Measurements from ENCODE around the gene MLX. TPM values are rescaled to one million over a fixed set of nuclear protein-coding genes. Genes with fewer than 3 reads are reported as not detected.

MLX gene
- total and polyA plus RNA-seq, 8 donors, result 39.1 to 101 (median 59.5) TPM

DNA sequence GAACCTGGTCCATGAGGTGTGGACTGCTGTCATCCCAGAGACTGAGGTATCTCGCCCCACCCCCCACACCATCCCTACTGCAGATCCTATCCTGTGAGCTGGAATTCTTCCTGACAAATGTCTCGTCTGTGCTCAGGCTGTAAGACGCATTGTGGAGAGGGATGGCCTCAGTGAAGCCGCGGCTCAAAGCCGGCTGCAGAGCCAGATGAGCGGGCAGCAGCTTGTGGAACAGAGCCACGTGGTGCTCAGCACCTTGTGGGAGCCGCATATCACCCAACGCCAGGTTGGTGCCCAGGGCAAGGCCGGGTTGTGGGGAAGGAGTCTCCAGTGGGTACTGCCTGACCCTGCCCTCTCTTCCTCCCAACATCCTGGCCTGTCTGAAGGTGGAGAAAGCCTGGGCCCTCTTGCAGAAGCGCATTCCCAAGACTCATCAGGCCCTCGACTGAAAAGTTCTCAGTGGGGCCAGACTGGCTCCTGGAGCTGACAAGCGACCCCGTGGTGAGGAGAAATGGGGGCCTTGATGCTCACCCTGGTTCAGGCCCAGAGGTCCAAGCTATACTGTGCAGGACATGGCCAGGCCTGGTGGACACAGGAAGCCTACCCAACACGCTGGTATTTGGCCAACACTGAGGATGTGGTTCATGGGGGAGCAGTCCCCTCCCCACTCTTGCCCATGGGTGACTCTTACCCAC lies 1.2 kb upstream of the MLX start:
- Histone ChIP-seq H3K27me3 (no peaks in the 10 kb centered on the region), H3K4me1 (peaks cover 55 to 83% (median 81%) of the 10 kb centered on the region in 4 donors), H3K27ac (peak overlapping the region; percentile 89 to 99 (median 97)), H3K9me3 (no peaks in the 10 kb centered on the region), H3K4me3 (peak overlapping the region in 1 of 4 donors; percentile 91), H3K36me3 (peaks cover 44 to 53% (median 47%) of the 10 kb centered on the region in 4 donors)
- TF ChIP-seq POLR2AphosphoS5 (IDR thresholded peaks at IDR 0.05) (no peak), POLR2A (IDR thresholded peaks at IDR 0.05) (no peak), EP300 (IDR thresholded peaks at IDR 0.05) (no peak)
- TF ChIP-seq, protein P1, sequence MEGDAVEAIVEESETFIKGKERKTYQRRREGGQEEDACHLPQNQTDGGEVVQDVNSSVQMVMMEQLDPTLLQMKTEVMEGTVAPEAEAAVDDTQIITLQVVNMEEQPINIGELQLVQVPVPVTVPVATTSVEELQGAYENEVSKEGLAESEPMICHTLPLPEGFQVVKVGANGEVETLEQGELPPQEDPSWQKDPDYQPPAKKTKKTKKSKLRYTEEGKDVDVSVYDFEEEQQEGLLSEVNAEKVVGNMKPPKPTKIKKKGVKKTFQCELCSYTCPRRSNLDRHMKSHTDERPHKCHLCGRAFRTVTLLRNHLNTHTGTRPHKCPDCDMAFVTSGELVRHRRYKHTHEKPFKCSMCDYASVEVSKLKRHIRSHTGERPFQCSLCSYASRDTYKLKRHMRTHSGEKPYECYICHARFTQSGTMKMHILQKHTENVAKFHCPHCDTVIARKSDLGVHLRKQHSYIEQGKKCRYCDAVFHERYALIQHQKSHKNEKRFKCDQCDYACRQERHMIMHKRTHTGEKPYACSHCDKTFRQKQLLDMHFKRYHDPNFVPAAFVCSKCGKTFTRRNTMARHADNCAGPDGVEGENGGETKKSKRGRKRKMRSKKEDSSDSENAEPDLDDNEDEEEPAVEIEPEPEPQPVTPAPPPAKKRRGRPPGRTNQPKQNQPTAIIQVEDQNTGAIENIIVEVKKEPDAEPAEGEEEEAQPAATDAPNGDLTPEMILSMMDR (IDR thresholded peaks at IDR 0.05), result no peak
- intact Hi-C loops (cut with DNase I; ENCODE audit: low total_unique reads), result no loop called here
- WGBS, 5 donors, result 87 to 93% (median 90%) methylated on average over 12 to 16 of the region's 16 CpGs
- DNase-seq, result no peak

DNA sequence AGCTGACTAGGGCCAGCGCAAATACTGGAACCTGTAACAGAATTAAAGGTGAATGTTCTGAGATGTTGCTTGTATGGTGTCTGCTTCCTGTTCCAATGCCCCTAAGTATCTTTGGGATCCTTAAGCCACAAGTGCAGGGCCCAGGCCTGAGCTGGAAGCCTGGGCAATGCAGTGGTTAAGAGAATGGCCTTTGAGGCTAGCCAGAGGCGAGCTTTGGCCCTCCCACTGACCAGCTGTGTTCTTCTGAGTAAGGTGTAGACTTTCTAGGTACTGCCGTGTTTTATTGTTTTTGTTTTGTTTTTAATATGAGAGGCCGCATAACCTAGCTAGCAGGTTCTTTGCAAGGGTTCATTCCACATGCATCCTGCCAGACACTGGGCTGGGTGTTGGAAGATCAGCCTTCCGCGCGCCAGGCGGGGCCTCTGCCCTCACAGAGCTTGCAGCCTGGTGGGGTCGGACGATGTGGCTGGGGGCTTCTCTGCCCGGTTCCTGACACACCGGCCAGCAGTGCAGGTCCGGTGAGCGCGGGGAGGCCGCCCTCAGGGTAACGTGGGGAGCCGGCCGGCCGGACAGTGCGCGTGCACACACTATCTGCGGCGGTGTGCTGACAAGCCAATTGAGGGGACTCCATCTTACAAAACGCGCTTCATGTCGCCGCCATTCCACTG lies 551 bp upstream of the MLX start:
- Histone ChIP-seq H3K9me3 (no peaks in the 10 kb centered on the region), H3K4me1 (peaks cover 53 to 85% (median 83%) of the 10 kb centered on the region in 4 donors), H3K4me3 (peak overlapping the region; percentile 73 to 94 (median 89)), H3K27ac (peak overlapping the region; percentile 89 to 99 (median 97)), H3K27me3 (no peaks in the 10 kb centered on the region), H3K36me3 (peaks cover 46 to 60% (median 54%) of the 10 kb centered on the region in 4 donors)
- TF ChIP-seq POLR2AphosphoS5 (IDR thresholded peaks at IDR 0.05) (no peak), EP300 (IDR thresholded peaks at IDR 0.05) (no peak), POLR2A (IDR thresholded peaks at IDR 0.05) (no peak)
- TF ChIP-seq, protein P1 (IDR thresholded peaks at IDR 0.05), result no peak
- WGBS, 5 donors, result 18 to 27% (median 21%) methylated on average over 26 to 28 of the region's 28 CpGs
- intact Hi-C loops (cut with DNase I; ENCODE audit: low total_unique reads), result no loop called here
- DNase-seq, result no peak

DNA sequence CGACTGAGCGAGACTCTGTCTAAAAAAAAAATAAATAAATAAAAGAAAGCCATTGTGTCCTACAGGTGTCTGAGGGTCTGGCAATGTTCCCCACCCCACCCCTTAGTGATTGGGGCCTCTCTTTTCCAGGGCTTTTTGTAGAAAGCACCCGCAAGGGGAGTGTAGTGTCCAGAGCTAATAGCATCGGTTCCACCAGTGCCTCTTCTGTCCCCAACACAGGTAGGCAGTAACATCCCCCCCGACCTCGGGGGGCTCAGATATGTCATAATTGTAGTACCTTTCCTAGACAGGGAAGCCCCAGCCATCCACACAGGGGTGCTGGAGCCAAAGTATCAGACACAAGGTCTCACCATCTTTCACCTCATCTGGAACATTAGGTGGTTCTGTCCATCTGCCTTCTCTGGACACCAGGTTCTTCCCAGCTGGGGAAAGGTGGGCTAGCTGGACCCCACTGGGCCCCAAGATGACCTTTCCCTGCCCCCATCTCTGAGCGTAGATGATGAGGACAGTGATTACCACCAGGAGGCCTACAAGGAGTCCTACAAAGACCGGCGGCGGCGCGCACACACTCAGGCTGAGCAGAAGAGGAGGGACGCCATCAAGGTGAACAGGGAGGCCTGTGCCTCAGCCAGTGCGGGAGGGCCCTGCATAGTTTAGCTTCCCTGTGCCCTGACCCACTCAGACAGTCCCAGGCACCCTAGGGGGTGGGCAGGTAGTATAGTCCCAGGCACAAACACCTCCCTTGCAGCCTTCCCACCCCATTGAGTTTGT lies 1.6 kb downstream of the MLX start:
- H3K9me3 ChIP-seq, result no peaks in the 10 kb centered on the region
- H3K4me3 ChIP-seq, result peak overlapping the region in 3 of 4 donors; percentile 87 to 94 (median 91)
- H3K4me1 ChIP-seq, result peaks cover 52 to 90% (median 84%) of the 10 kb centered on the region in 4 donors
- TF ChIP-seq, protein P1 (IDR thresholded peaks at IDR 0.05), result no peak
- TF ChIP-seq POLR2AphosphoS5 (IDR thresholded peaks at IDR 0.05) (no peak), EP300 (IDR thresholded peaks at IDR 0.05) (no peak), POLR2A (IDR thresholded peaks at IDR 0.05) (no peak)
- no peaks in the 10 kb centered on the region for H3K27me3 ChIP-seq
- no peak for DNase-seq
- H3K36me3 ChIP-seq, result peaks cover 68 to 79% (median 76%) of the 10 kb centered on the region in 4 donors
- intact Hi-C loops (cut with DNase I; ENCODE audit: low total_unique reads), result no loop called here
- H3K27ac ChIP-seq, result peak overlapping the region; percentile 13 to 99 (median 97)
- 78 to 90% (median 84%) methylated on average over 14 of the region's 14 CpGs for WGBS, 5 donors
